Loucy (cell line): ENCODE results near the gene MYH13.

ENCODE experiments used
- CTCF ChIP-seq: fragments of 200-600 bp; sonication (generic); conservative IDR thresholded peaks from 2 replicates; pipeline ENCODE4 v1.5.1; 2014; ENCODE audit warnings: mild to moderate bottlenecking, antibody characterized with exemption, low read length
- EZH2phosphoT487 ChIP-seq: fragments of 200-600 bp; IDR thresholded peaks from 2 replicates; pipeline ENCODE4 v1.6.1; 2018; ENCODE audit warnings: antibody characterized with exemption, mild to moderate bottlenecking, moderate library complexity, borderline replicate concordance

GRCh38 chr17:10328206-10328605 is 44.6 kb downstream of the MYH13 start:
- TF ChIP-seq EZH2phosphoT487 (no peak), CTCF (no peak)
